ENCODE results near the gene E2F8.
A peak's percentile ranks its signal among the peaks of the same experiment; 100 is the strongest.

DNA sequence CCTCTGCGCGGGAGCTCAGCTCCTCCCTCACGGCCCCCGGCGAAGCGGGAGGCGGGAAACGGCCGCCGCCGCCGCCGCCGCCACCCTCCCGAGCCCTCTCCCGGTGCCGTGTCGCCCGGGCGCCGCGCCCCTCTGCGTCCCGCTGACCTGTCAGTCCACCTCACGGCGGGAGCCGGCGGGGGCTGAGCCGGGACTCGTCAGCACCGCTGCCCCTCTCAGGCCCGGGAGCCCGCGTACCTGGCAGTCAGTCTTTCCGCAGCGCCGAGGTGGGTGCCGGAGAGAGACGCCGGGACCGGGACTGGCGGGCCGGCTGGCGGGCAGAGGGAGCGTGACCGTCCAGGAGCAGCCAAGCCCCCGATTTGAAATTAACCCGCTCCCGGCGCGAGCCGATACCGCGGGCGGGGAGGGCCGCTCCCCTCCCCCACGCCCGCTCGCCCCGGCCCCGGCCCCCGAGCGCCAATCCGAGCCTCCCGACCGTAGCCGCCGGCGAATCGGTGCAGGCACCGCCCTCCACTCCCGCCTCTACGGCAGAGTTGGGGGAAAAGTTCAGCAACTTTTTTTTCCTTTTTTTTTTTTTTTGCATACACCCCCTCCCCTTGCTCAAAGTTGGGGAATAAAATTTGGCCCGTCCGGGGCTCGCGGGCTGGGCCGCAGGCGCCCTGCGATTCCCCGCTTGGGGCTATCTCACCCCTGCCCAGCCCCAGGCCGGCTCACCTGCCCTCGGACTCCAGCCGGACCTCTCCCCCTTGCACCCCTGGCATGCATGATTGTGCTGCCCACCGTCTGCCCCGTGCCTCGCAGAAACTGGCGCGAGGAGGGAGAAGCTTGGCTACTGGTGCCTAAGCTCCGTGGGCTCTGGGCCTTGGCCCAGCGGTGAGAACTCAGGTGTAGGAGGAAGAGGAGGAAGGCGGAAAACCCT lies 774 bp upstream of the E2F8 start:
- no peak for TF ChIP-seq ZNF263 (CRISPR knock-in tag; IDR thresholded peaks at IDR 0.05; ENCODE audit: low read depth)
- TF ChIP-seq TEAD4 (CRISPR knock-in tag; IDR thresholded peaks at IDR 0.05) = no peak
- TF ChIP-seq NR1H2 (CRISPR knock-in tag; IDR thresholded peaks at IDR 0.05) = no peak
- TF ChIP-seq NFYB (CRISPR knock-in tag; conservative IDR thresholded peaks at IDR 0.05; ENCODE audit: low read depth) = peak; percentile 40; the same call in 1 of the 2 replicates
- no peak; the same call in 1 of the 2 replicates for TF ChIP-seq FOXP4 (CRISPR knock-in tag; IDR thresholded peaks at IDR 0.05)
- TF ChIP-seq, protein P1, sequence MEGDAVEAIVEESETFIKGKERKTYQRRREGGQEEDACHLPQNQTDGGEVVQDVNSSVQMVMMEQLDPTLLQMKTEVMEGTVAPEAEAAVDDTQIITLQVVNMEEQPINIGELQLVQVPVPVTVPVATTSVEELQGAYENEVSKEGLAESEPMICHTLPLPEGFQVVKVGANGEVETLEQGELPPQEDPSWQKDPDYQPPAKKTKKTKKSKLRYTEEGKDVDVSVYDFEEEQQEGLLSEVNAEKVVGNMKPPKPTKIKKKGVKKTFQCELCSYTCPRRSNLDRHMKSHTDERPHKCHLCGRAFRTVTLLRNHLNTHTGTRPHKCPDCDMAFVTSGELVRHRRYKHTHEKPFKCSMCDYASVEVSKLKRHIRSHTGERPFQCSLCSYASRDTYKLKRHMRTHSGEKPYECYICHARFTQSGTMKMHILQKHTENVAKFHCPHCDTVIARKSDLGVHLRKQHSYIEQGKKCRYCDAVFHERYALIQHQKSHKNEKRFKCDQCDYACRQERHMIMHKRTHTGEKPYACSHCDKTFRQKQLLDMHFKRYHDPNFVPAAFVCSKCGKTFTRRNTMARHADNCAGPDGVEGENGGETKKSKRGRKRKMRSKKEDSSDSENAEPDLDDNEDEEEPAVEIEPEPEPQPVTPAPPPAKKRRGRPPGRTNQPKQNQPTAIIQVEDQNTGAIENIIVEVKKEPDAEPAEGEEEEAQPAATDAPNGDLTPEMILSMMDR (IDR thresholded peaks at IDR 0.05) = no peak
- TF ChIP-seq ZNF512 (CRISPR knock-in tag; IDR thresholded peaks at IDR 0.05; ENCODE audit: borderline replicate concordance) = no peak
- no peak for TF ChIP-seq IRF2 (CRISPR knock-in tag; IDR thresholded peaks at IDR 0.05; ENCODE audit: borderline replicate concordance, low read depth)
- TF ChIP-seq AR (CRISPR knock-in tag; IDR thresholded peaks at IDR 0.05) = no peak
- TF ChIP-seq ATF2 (CRISPR knock-in tag; IDR thresholded peaks at IDR 0.05; ENCODE audit: borderline replicate concordance, low read depth) = no peak
